ENCODE measurements around the gene MAN1A1. TPM values are rescaled to one million over a fixed set of nuclear protein-coding genes. Genes with fewer than 3 reads are reported as not detected.

Gene MAN1A1
- total RNA-seq, 1 donor from 2014 or later, result 45.0 TPM

- intact Hi-C loops (cut with micrococcal nuclease), result loop anchor here (10.0 kb wide), 4 partner anchors 181 to 1981 kb away; partner anchors contain the start of gene TBC1D32
- DNase-seq (ENCODE audit: low spot score), result no peak
- no peak overlapping the region for H3K4me3 Mint-ChIP-seq (ENCODE audit: low read depth)
- no peaks in the 10 kb centered on the region for H3K27me3 Mint-ChIP-seq (ENCODE audit: low read depth)
- no peak overlapping the region for H3K27ac Mint-ChIP-seq
- H3K4me1 Mint-ChIP-seq (ENCODE audit: low read depth), result peaks cover 30% of the 10 kb centered on the region
- no peaks in the 10 kb centered on the region for H3K9me3 Mint-ChIP-seq
- peaks cover 20% of the 10 kb centered on the region for H3K36me3 Mint-ChIP-seq (ENCODE audit: low read depth)
Measured at GRCh38 chr6:119353696-119354095, 4.1 kb upstream of the MAN1A1 start.

- DNase-seq (ENCODE audit: low spot score), result no peak
- no peaks in the 10 kb centered on the region for H3K9me3 Mint-ChIP-seq
- H3K4me1 Mint-ChIP-seq (ENCODE audit: low read depth), result peaks cover 37% of the 10 kb centered on the region
- no peak overlapping the region for H3K27ac Mint-ChIP-seq
- peak overlapping the region; percentile 26 for H3K4me3 Mint-ChIP-seq (ENCODE audit: low read depth)
- intact Hi-C loops (cut with micrococcal nuclease), result loop anchor here (10.0 kb wide), 4 partner anchors 183 to 1983 kb away; partner anchors contain the start of gene TBC1D32
- no peaks in the 10 kb centered on the region for H3K27me3 Mint-ChIP-seq (ENCODE audit: low read depth)
- peaks cover 33% of the 10 kb centered on the region for H3K36me3 Mint-ChIP-seq (ENCODE audit: low read depth)
Measured at GRCh38 chr6:119352001-119352400, 2.4 kb upstream of the MAN1A1 start.

GRCh38 chr6:119350952-119351372 lies 1.4 kb upstream of the MAN1A1 start:
- H3K27me3 Mint-ChIP-seq (ENCODE audit: low read depth), result no peaks in the 10 kb centered on the region
- no peak for DNase-seq (ENCODE audit: low spot score)
- peak overlapping the region; percentile 85 for H3K27ac Mint-ChIP-seq
- intact Hi-C loops (cut with micrococcal nuclease), result loop anchor here (1.0 to 10.0 kb wide), 9 partner anchors 36 to 1984 kb away; partner anchors contain the start of genes FAM184A and TBC1D32
- peak overlapping the region; percentile 74 for H3K4me3 Mint-ChIP-seq (ENCODE audit: low read depth)
- H3K36me3 Mint-ChIP-seq (ENCODE audit: low read depth), result peaks cover 43% of the 10 kb centered on the region
- H3K9me3 Mint-ChIP-seq, result no peaks in the 10 kb centered on the region
- H3K4me1 Mint-ChIP-seq (ENCODE audit: low read depth), result peaks cover 47% of the 10 kb centered on the region

GRCh38 chr6:119350202-119350951 lies 816 bp upstream of the MAN1A1 start:
- DNase-seq (ENCODE audit: low spot score), result peak; percentile 59
- Mint-ChIP-seq H3K9me3 (no peaks in the 10 kb centered on the region), H3K36me3 (ENCODE audit: low read depth) (peaks cover 46% of the 10 kb centered on the region), H3K4me1 (ENCODE audit: low read depth) (peaks cover 51% of the 10 kb centered on the region), H3K4me3 (ENCODE audit: low read depth) (peak overlapping the region; percentile 74), H3K27me3 (ENCODE audit: low read depth) (no peaks in the 10 kb centered on the region), H3K27ac (peak overlapping the region; percentile 85)
- intact Hi-C loops (cut with micrococcal nuclease), result loop anchor here (1.0 to 10.0 kb wide), 9 partner anchors 35 to 1984 kb away; partner anchors contain the start of genes FAM184A and TBC1D32

- no peaks in the 10 kb centered on the region for H3K9me3 Mint-ChIP-seq
- peak overlapping the region; percentile 94 for H3K4me3 Mint-ChIP-seq (ENCODE audit: low read depth)
- peak overlapping the region; percentile 85 for H3K27ac Mint-ChIP-seq
- intact Hi-C loops (cut with micrococcal nuclease), result loop anchor here (1.0 to 10.0 kb wide), 3 partner anchors 220 to 454 kb away; partner anchors contain the start of genes ASF1A and MCM9
- peaks cover 52% of the 10 kb centered on the region for H3K36me3 Mint-ChIP-seq (ENCODE audit: low read depth)
- DNase-seq (ENCODE audit: low spot score), result no peak
- H3K27me3 Mint-ChIP-seq (ENCODE audit: low read depth), result no peaks in the 10 kb centered on the region
- peaks cover 58% of the 10 kb centered on the region for H3K4me1 Mint-ChIP-seq (ENCODE audit: low read depth)
Measured at GRCh38 chr6:119348748-119349360, 707 bp downstream of the MAN1A1 start.

- Mint-ChIP-seq H3K27me3 (ENCODE audit: low read depth) (no peaks in the 10 kb centered on the region), H3K36me3 (ENCODE audit: low read depth) (peaks cover 51% of the 10 kb centered on the region), H3K4me3 (ENCODE audit: low read depth) (peak overlapping the region; percentile 94), H3K27ac (peak overlapping the region; percentile 82), H3K4me1 (ENCODE audit: low read depth) (peaks cover 57% of the 10 kb centered on the region), H3K9me3 (no peaks in the 10 kb centered on the region)
- DNase-seq (ENCODE audit: low spot score), result peak; percentile 34
- intact Hi-C loops (cut with micrococcal nuclease), result loop anchor here (1.0 to 10.0 kb wide), 3 partner anchors 219 to 453 kb away; partner anchors contain the start of genes ASF1A and MCM9
Measured at GRCh38 chr6:119348096-119348747, 1.3 kb downstream of the MAN1A1 start.

GRCh38 chr6:119347466-119348095 lies 2.0 kb downstream of the MAN1A1 start:
- Mint-ChIP-seq H3K27ac (peak overlapping the region; percentile 82), H3K27me3 (ENCODE audit: low read depth) (no peaks in the 10 kb centered on the region), H3K9me3 (no peaks in the 10 kb centered on the region), H3K4me1 (ENCODE audit: low read depth) (peaks cover 61% of the 10 kb centered on the region), H3K4me3 (ENCODE audit: low read depth) (peak overlapping the region; percentile 94), H3K36me3 (ENCODE audit: low read depth) (peaks cover 57% of the 10 kb centered on the region)
- intact Hi-C loops (cut with micrococcal nuclease), result loop anchor here (1.0 to 10.0 kb wide), 4 partner anchors 15 to 453 kb away; partner anchors contain the start of genes ASF1A and MCM9
- DNase-seq (ENCODE audit: low spot score), result no peak

- Mint-ChIP-seq H3K27ac (peak overlapping the region; percentile 20), H3K4me3 (ENCODE audit: low read depth) (peak overlapping the region; percentile 94), H3K36me3 (ENCODE audit: low read depth) (peaks cover 63% of the 10 kb centered on the region)
Measured at GRCh38 chr6:119346936-119347335, 2.6 kb downstream of the MAN1A1 start.

GRCh38 chr6:119346450-119346849 lies 3.1 kb downstream of the MAN1A1 start:
- H3K27ac Mint-ChIP-seq, result peak overlapping the region; percentile 20
- intact Hi-C loops (cut with micrococcal nuclease), result loop anchor here (2.0 to 10.0 kb wide), 2 partner anchors 14 to 412 kb away; partner anchors contain the start of gene MCM9
- no peak for DNase-seq (ENCODE audit: low spot score)
- peaks cover 64% of the 10 kb centered on the region for H3K36me3 Mint-ChIP-seq (ENCODE audit: low read depth)
- peaks cover 60% of the 10 kb centered on the region for H3K4me1 Mint-ChIP-seq (ENCODE audit: low read depth)
- peak overlapping the region; percentile 94 for H3K4me3 Mint-ChIP-seq (ENCODE audit: low read depth)
- no peaks in the 10 kb centered on the region for H3K9me3 Mint-ChIP-seq
- no peaks in the 10 kb centered on the region for H3K27me3 Mint-ChIP-seq (ENCODE audit: low read depth)

More at GRCh38 chr6:119346936-119347335, 2.6 kb downstream of the MAN1A1 start:
- intact Hi-C loops (cut with micrococcal nuclease), result loop anchor here (2.0 to 10.0 kb wide), 2 partner anchors 14 to 412 kb away; partner anchors contain the start of gene MCM9
- DNase-seq (ENCODE audit: low spot score), result no peak
- H3K4me1 Mint-ChIP-seq (ENCODE audit: low read depth), result peaks cover 64% of the 10 kb centered on the region
- no peaks in the 10 kb centered on the region for H3K9me3 Mint-ChIP-seq
- H3K27me3 Mint-ChIP-seq (ENCODE audit: low read depth), result no peaks in the 10 kb centered on the region

GRCh38 chr6:119345114-119345513 lies 4.4 kb downstream of the MAN1A1 start:
- H3K36me3 Mint-ChIP-seq (ENCODE audit: low read depth), result peaks cover 77% of the 10 kb centered on the region
- H3K4me3 Mint-ChIP-seq (ENCODE audit: low read depth), result peak overlapping the region; percentile 94

GRCh38 chr6:119344306-119344705 lies 5.3 kb downstream of the MAN1A1 start:
- intact Hi-C loops (cut with micrococcal nuclease), result loop anchor here (10.0 kb wide), 1 partner anchor 410 kb away; the partner anchor contains the start of gene MCM9
- no peaks in the 10 kb centered on the region for H3K9me3 Mint-ChIP-seq
- DNase-seq (ENCODE audit: low spot score), result no peak
- H3K27me3 Mint-ChIP-seq (ENCODE audit: low read depth), result no peaks in the 10 kb centered on the region
- H3K4me1 Mint-ChIP-seq (ENCODE audit: low read depth), result peaks cover 72% of the 10 kb centered on the region
- no peak overlapping the region for H3K4me3 Mint-ChIP-seq (ENCODE audit: low read depth)
- peaks cover 83% of the 10 kb centered on the region for H3K36me3 Mint-ChIP-seq (ENCODE audit: low read depth)
- no peak overlapping the region for H3K27ac Mint-ChIP-seq

More at GRCh38 chr6:119345114-119345513, 4.4 kb downstream of the MAN1A1 start:
- Mint-ChIP-seq H3K27ac (no peak overlapping the region), H3K27me3 (ENCODE audit: low read depth) (no peaks in the 10 kb centered on the region), H3K9me3 (no peaks in the 10 kb centered on the region), H3K4me1 (ENCODE audit: low read depth) (peaks cover 69% of the 10 kb centered on the region)
- DNase-seq (ENCODE audit: low spot score), result no peak
- intact Hi-C loops (cut with micrococcal nuclease), result loop anchor here (10.0 kb wide), 1 partner anchor 410 kb away; the partner anchor contains the start of gene MCM9

Data from activated T-helper 2 cell treated with anti-CD3 and anti-CD28 coated beads, Interferon-gamma antibody, Interleukin-2, Interleukin-4, amounts not matched to agents 10 μg/mL and 5 μg/mL and 100 μg/mL, durations not matched to agents 14 hours and 24 hours and 36 hours (primary cell).